HG02870 (cell line): Measurements from ENCODE around the gene ZNF784.

ENCODE experiments used
- ATAC-seq: cut with Tn5 transposase; IDR thresholded peaks from one replicate; pipeline ENCODE4 v1.9.1; 2021; ENCODE audit warnings: mild to moderate bottlenecking, moderate library complexity; ENCODE audit not compliant: unreplicated experiment

Gene ZNF784

GRCh38 chr19:55622242-55622969, 2.0 kb downstream of the ZNF784 start:
- no peak for ATAC-seq

GRCh38 chr19:55621673-55622231, 2.6 kb downstream of the ZNF784 start:
- no peak for ATAC-seq

- no peak for ATAC-seq
Measured at GRCh38 chr19:55621205-55621672, 3.1 kb downstream of the ZNF784 start.

GRCh38 chr19:55620410-55621204, 3.8 kb downstream of the ZNF784 start:
- no peak for ATAC-seq

- ATAC-seq = no peak
Measured at GRCh38 chr19:55619286-55619685, 5.1 kb downstream of the ZNF784 start.

GRCh38 chr19:55618426-55618825, 5.9 kb downstream of the ZNF784 start:
- ATAC-seq = no peak

- ATAC-seq = no peak
Measured at GRCh38 chr19:55617426-55617825, 6.9 kb downstream of the ZNF784 start.

GRCh38 chr19:55616395-55616875, 7.9 kb downstream of the ZNF784 start:
- no peak for ATAC-seq

GRCh38 chr19:55615543-55616394, 8.6 kb downstream of the ZNF784 start:
- ATAC-seq = no peak

GRCh38 chr19:55614711-55615542, 9.4 kb downstream of the ZNF784 start:
- ATAC-seq = no peak

- no peak for ATAC-seq
Measured at GRCh38 chr19:55613930-55614710, 10.2 kb downstream of the ZNF784 start.

- ATAC-seq = no peak
Measured at GRCh38 chr19:55613396-55613795, 11.0 kb downstream of the ZNF784 start.

- no peak for ATAC-seq
Measured at GRCh38 chr19:55611983-55612645, 12.3 kb downstream of the ZNF784 start.

- ATAC-seq = no peak
Measured at GRCh38 chr19:55611300-55611982, 12.9 kb downstream of the ZNF784 start.

GRCh38 chr19:55609326-55609725, 15.0 kb downstream of the ZNF784 start:
- ATAC-seq = no peak

- ATAC-seq = no peak
Measured at GRCh38 chr19:55606817-55607216, 17.5 kb downstream of the ZNF784 start.

GRCh38 chr19:55606471-55606787, 17.9 kb downstream of the ZNF784 start:
- no peak for ATAC-seq
